OCI-LY7 (cell line): ENCODE measurements around the gene SLC48A1. TPM values are rescaled to one million over a fixed set of nuclear protein-coding genes. Genes with fewer than 3 reads are reported as not detected.

Source experiments
- BruUV-seq: library from RNA; stranded (reverse); fragments of 400-500 nt; replicated peaks from 2 replicates; lab custom pipeline; 2021; lab: Mats Ljungman, UMichigan
- CTCF ChIA-PET: fragments of 300-600 bp; sonication (Branson Sonifier 250); formaldehyde crosslinking; loops from one replicate; lab custom pipeline; 2022; ENCODE audit warnings: antibody characterized with exemption; ENCODE audit not compliant: unreplicated experiment; lab: Charles Lee
- POLR2A ChIA-PET: fragments of 300-600 bp; sonication (Branson Sonifier 250); formaldehyde crosslinking; loops from one replicate; lab custom pipeline; 2022; ENCODE audit warnings: antibody characterized with exemption; lab: Charles Lee
- DNase-seq: peaks from one replicate; pipeline ENCODE4 v3.0.0-alpha.2; 2015; ENCODE audit warnings: low spot score
- H2AFZ ChIP-seq: fragments of 200-600 bp; sonication (generic), shearing (Covaris generic); 2 replicates; pipeline ENCODE4 v1.6.1; 2014; ENCODE audit warnings: mild to moderate bottlenecking, antibody characterized with exemption, low read length, moderate library complexity
- H3K27ac ChIP-seq: fragments of 200-600 bp; sonication (generic); 2 replicates; pipeline ENCODE4 v1.5.1; 2014; ENCODE audit warnings: mixed run types, low read depth, mild to moderate bottlenecking, moderate library complexity, low read length, inconsistent platforms; ENCODE audit not compliant: poor library complexity, severe bottlenecking
- H3K36me3 ChIP-seq: fragments of 200-600 bp; sonication (generic); 2 replicates; pipeline ENCODE4 v1.6.1; 2014; ENCODE audit warnings: mild to moderate bottlenecking, antibody characterized with exemption, low read length, moderate library complexity, mixed read lengths; ENCODE audit not compliant: insufficient read depth
- H3K4me1 ChIP-seq: fragments of 200-600 bp; sonication (generic); 2 replicates; pipeline ENCODE4 v1.5.1; 2014; ENCODE audit warnings: mild to moderate bottlenecking, low read length; ENCODE audit not compliant: insufficient read depth, poor library complexity, severe bottlenecking
- H3K4me2 ChIP-seq: fragments of 200-600 bp; sonication (generic); 2 replicates; pipeline ENCODE4 v1.6.1; 2014; ENCODE audit warnings: mild to moderate bottlenecking, low read length
- H3K4me3 ChIP-seq: fragments of 200-600 bp; sonication (generic); 2 replicates; pipeline ENCODE4 v1.5.1; 2014; ENCODE audit warnings: mild to moderate bottlenecking, low read depth, low read length; ENCODE audit not compliant: poor library complexity, severe bottlenecking
- H3K79me2 ChIP-seq: fragments of 200-600 bp; sonication (generic); 2 replicates; pipeline ENCODE4 v1.6.1; 2016; ENCODE audit warnings: low read depth, mild to moderate bottlenecking, low read length, moderate library complexity, mixed read lengths; ENCODE audit not compliant: insufficient read depth
- H3K9me2 ChIP-seq: fragments of 200-600 bp; sonication (generic); 2 replicates; pipeline ENCODE4 v1.6.1; 2016; ENCODE audit warnings: mild to moderate bottlenecking, low read length, mixed read lengths; ENCODE audit not compliant: insufficient read depth
- H3K9me3 ChIP-seq: fragments of 200-600 bp; sonication (generic); 2 replicates; pipeline ENCODE4 v1.6.1; 2014; ENCODE audit warnings: mild to moderate bottlenecking, mixed run types, low read length, mixed read lengths
- H4K20me1 ChIP-seq: fragments of 200-600 bp; sonication (generic); 2 replicates; pipeline ENCODE4 v1.6.1; 2014; ENCODE audit warnings: mild to moderate bottlenecking, antibody characterized with exemption, low read length, moderate library complexity, mixed read lengths; ENCODE audit not compliant: insufficient read depth
- CTCF ChIP-seq: fragments of 200-600 bp; sonication (generic); conservative IDR thresholded peaks from 2 replicates; pipeline ENCODE4 v1.5.1; 2014; ENCODE audit warnings: mild to moderate bottlenecking, antibody characterized with exemption, low read length, moderate library complexity, mixed read lengths
- EZH2phosphoT487 ChIP-seq: fragments of 200-600 bp; sonication (generic); IDR thresholded peaks from 2 replicates; pipeline ENCODE4 v1.6.1; 2018; ENCODE audit warnings: low read depth, borderline replicate concordance, mild to moderate bottlenecking, mixed run types, antibody characterized with exemption, low read length, moderate library complexity, mixed read lengths
- intact Hi-C: fragments of 100-400 bp; cut with micrococcal nuclease; formaldehyde crosslinking; loops from one replicate; pipeline ENCODE4 v1.10.0; 2022; ENCODE audit not compliant: unreplicated experiment
- total RNA-seq, 2 experiments: library from RNA; depleted of rRNA in 1 of 2; stranded (reverse); fragments of >200 nt in 1 of 2; shearing (Covaris generic) in 1 of 2; gene quantifications; 2 replicates each; pipeline ENCODE4 v1.2.3, GENCODE V29; 2014 to 2022

The SLC48A1 gene
- total RNA-seq, 2 experiments from 2014 or later = 9.6 to 12.0 TPM

DNA sequence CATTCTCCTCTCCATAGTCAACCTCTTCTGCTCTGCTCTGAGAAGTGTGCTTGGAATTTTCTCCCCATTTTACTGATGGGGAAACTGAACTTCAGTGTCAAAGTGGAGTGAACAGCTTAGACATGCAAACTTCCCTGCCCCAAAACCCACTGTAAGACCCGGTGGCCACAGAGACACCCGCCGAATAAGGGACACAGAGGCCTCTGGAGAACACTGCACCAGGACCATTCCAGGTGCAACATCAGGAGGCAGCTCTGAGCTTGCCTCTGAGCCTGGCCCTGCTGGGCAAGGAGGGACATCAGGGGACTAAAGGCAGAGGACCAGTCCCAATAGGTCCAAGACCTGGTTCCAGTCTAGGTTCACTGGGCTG is 45.0 kb downstream of the SLC48A1 start:
- Histone ChIP-seq H3K79me2 (peaks cover 61% of the 10 kb centered on the region), H3K36me3 (peaks cover 13% of the 10 kb centered on the region; the same call in 1 of the 2 replicates), H3K9me2 (no peaks in the 10 kb centered on the region), H2AFZ (no peak overlapping the region), H3K4me1 (peaks cover 76% of the 10 kb centered on the region), H3K27ac (peak overlapping the region; percentile 96), H3K4me2 (peak overlapping the region; percentile 98), H3K9me3 (no peaks in the 10 kb centered on the region), H3K4me3 (peak overlapping the region; percentile 83), H4K20me1 (0 out of 2 replicates have a peak, but pooled peaks cover 3% of the 10 kb centered on the region)
- BruUV-seq = no TSS peak
- CTCF ChIA-PET = interaction anchor here (1.1 to 5.5 kb wide), 9 partner anchors 10 to 110 kb away, joined by 3 to 85 read pairs (median 5); no protein-coding TSS in a partner anchor
- intact Hi-C loops = no loop called here
- DNase-seq = no peak
- POLR2A ChIA-PET = interaction anchor here (1.6 to 7.9 kb wide), 4 partner anchors 10 to 598 kb away, joined by 4 to 239 read pairs (median 20); no protein-coding TSS in a partner anchor
- no peak for TF ChIP-seq EZH2phosphoT487
- TF ChIP-seq CTCF = no peak

GRCh38 chr12:47818467-47819137 is 45.6 kb downstream of the SLC48A1 start:
- H2AFZ ChIP-seq = no peak overlapping the region
- ChIA-PET CTCF (interaction anchor here (1.1 to 5.5 kb wide), 7 partner anchors 15 to 111 kb away, joined by 3 to 85 read pairs (median 5); no protein-coding TSS in a partner anchor), POLR2A (interaction anchor here (1.6 to 7.9 kb wide), 4 partner anchors 10 to 599 kb away, joined by 4 to 239 read pairs (median 20); no protein-coding TSS in a partner anchor)
- H3K79me2 ChIP-seq = peaks cover 57% of the 10 kb centered on the region
- 0 out of 2 replicates have a peak, but pooled peaks cover 3% of the 10 kb centered on the region for H4K20me1 ChIP-seq
- no TSS peak for BruUV-seq
- peaks cover 13% of the 10 kb centered on the region; the same call in 1 of the 2 replicates for H3K36me3 ChIP-seq
- H3K4me2 ChIP-seq = peak overlapping the region; percentile 98
- no peaks in the 10 kb centered on the region for H3K9me2 ChIP-seq
- H3K9me3 ChIP-seq = no peaks in the 10 kb centered on the region
- intact Hi-C loops = loop anchor here (1.0 kb wide), 2 partner anchors 10 to 17 kb away; no protein-coding TSS in a partner anchor
- peak; percentile 46 for DNase-seq
- no peak for TF ChIP-seq EZH2phosphoT487
- TF ChIP-seq CTCF = no peak
- peak overlapping the region; percentile 96 for H3K27ac ChIP-seq
- H3K4me3 ChIP-seq = peak overlapping the region; percentile 83
- H3K4me1 ChIP-seq = peaks cover 72% of the 10 kb centered on the region
